D341Med (cell line): ENCODE data around the gene DGKI.
"Not testable (repeated sequence)": the region's sequence is repeated elsewhere in the genome, so short reads cannot be mapped to it uniquely, and the experiment has no call there.

ENCODE experiments used
- DNase-seq: peaks from one replicate; pipeline ENCODE4 v3.0.0; 2012; ENCODE audit warnings: low spot score

DGKI gene

DNA sequence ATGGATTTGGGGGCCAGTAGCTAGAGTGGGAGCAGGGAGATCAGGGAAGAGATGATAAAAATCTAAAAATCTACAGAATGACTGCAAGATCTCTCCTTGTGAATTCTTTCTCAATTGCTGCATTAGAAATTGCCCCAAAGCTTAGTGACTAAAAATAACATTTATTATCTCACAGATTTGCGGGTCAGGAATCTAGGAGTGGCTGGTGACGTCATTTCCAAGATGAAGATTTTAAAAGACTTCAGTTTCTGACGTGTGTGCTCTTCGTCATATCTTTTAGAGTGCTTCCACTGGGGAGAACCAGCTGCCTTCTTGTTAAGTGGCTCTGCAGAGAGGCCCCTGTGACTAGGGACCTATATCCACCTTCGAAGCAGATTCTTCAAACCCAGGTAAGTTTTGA, 112.6 kb downstream of the DGKI start:
- DNase-seq, result no peak

GRCh38 chr7:137732168-137732567, 114.6 kb downstream of the DGKI start:
- DNase-seq, result no peak

- no peak for DNase-seq
Observed at GRCh38 chr7:137731436-137731835, 115.3 kb downstream of the DGKI start.

DNA sequence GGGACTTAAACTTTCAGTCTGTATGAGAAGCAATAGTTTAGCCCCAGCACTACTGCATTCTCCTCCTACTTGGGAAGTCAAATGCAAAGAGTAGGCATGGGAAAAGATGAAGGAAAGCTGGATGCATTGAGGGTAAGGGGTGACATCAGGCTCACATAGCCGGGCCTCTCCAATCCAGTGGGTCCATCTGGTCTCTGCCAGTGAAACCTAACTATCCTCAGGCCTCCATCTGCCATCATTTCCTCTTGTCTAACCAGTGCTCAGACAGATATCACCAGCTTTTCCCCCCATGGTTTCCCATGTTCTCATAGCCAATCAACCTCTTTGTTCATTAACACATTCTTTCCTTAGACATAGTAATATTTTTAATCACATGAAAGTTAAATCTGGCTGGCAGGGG, 118.3 kb downstream of the DGKI start:
- peak; percentile 74 for DNase-seq

GRCh38 chr7:137727413-137727812, 119.4 kb downstream of the DGKI start:
- no peak for DNase-seq

DNA sequence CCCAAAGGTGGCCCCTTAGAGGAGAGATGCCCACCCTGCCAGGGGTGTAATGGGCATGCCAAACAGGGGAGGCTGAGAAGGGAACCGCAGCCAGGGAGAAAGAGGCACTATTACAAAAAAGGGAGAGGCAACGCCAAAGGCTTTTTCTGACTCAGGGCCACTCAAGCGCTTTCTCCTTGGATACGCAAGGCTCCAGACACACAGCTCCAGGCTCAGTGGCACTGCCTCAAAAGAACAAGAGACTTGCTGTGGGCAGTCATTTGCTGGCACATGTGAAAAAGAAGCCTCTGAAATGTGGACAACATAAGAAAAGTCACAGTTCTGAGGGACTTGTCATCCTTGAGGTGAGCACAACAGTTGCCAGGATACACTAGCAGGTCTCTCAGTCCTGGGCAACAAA, 128.4 kb downstream of the DGKI start:
- DNase-seq, result no peak

DNA sequence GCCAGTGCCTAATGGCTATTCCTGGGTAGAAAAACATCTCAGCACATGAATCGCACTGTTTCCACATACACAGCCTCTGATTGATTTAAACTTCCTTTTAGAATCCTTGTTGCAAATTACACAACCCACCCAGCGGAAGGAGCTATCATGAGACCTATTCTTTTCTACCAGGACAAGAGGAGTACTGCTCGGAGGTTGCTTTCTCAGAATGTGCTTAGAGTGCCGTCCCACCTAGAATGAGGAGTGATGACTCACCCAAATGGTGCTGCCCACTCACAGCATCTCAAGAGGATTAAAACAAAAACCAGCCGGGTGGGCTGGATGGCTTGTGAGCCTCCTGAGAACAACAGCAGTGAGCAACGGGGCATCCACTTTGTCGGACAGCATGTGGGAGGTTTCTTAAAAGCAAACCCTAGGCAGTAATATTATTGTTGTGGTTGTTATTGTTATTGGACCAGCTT, 128.9 kb downstream of the DGKI start:
- DNase-seq, result no peak

- DNase-seq, result no peak
Observed at GRCh38 chr7:137717045-137717444, 129.7 kb downstream of the DGKI start.

DNA sequence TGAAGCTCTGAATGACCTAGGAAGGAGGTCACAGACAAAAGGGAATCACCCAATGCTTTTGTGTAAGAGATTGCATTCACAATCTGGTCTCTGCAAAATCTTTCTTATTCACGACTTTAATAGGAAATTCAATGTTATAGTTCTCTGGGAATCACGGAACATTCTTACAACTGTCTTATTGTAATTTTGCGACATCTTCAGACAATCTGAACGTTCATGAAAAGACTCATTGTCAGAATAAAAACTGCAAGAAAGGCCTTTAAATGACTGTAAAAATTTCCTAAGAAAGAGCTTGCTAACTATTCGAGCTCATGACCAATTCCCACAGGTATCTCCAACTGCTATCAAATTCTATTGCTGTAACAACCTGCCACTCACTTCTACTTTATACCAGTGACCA, 130.7 kb downstream of the DGKI start:
- no peak for DNase-seq

DNA sequence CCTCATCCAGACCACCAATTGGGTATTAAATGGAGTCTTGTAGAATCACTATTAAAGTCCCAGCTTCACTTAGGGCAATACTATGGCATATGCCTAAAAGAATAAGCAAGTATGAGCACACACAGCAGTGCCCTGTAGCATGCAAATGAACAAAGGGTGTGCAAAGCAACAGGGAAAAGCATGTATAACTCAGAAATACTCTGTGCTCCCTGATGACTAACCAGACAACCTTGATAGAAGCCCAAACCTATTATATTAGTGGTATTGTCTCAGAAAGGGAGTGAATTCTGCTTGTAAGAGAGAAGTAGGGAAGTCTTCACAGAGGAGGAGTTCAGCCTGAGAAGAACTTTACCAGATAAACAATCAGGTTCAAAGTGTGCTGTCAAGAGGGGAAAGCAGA, 131.2 kb downstream of the DGKI start:
- no peak for DNase-seq

GRCh38 chr7:137715121-137715520, 131.7 kb downstream of the DGKI start:
- no peak for DNase-seq

DNA sequence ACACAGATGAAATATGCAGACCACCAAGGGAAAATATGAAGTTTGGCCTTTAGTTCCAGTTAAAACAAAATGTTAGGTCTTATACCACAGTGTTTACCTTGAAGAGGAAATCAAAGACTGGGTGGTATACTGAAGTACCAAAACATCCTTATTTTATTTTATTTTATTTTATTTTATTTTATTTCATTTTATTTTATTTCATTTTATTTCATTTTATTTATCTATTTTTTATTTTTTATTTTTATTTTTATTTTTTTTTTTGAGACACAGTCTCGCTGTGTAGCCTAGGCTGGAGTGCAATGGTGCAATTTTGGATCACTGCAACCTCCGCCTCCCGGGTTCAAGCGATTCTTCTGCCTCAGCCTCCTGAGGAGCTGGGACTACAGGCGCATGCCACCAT, 140.4 kb downstream of the DGKI start:
- DNase-seq, result not testable (repeated sequence)

DNA sequence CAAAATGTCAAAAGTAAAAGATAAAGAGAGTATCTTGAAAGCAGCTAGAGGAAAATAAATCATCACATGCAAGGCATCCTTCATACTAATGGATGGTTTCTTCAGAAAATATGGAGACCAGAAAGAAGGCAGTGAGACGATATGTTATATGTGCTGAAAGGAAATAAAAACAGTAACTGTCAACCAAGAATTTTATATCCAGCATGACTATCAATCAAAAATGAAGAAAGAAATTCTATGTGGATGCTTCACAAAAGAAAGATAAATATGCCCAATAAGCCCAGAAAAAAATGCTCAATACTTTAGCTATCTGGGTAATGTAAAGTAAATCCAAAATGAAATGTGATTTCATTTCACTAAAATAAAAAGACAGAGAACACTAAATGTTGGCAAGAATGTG, 142.1 kb downstream of the DGKI start:
- no peak for DNase-seq

GRCh38 chr7:137703291-137704010, 143.3 kb downstream of the DGKI start:
- no peak for DNase-seq

- DNase-seq, result no peak
Observed at GRCh38 chr7:137696988-137697387, 149.8 kb downstream of the DGKI start.

- no peak for DNase-seq
Observed at GRCh38 chr7:137696376-137696775, 150.4 kb downstream of the DGKI start.

DNA sequence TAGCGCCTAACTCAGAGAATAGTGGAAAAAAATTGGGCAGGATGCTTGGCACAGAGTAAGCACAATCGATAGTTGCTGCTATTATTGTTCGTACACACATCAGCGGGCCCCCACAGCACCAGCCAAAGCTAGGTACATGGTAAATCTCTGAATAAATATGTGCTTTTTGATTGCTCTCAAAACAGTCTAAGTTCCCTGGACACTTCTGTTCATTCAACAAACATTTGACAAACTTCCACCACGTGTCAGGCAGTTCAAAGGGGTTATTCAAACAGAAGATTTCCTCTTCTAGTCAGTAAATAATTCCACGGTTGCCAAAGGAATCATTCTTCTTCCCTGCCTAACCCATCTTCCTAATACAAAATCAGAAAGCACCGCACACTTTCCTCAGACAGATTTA, 150.8 kb downstream of the DGKI start:
- DNase-seq, result no peak

- DNase-seq, result no peak
Observed at GRCh38 chr7:137695494-137695893, 151.3 kb downstream of the DGKI start.

DNA sequence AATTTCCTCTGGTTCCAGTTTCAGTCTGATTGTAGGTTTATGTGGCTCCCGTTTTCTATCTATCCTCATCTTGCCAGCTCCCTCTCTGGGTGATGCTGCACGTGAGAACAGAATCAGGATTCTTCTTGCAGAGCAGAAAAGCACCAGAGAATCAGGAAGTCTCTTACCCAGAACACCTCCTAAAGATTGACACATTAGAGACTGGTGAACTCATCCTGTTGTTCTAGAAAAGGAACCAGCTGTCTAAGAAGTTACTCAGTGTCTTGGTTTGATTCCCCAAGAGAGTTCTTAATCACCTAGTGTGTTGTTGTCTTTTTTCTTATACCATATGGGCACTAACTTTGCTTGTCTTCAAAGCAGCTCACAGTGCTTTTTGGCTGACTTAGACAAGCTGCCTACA, 152.4 kb downstream of the DGKI start:
- DNase-seq, result peak; percentile 52

DNA sequence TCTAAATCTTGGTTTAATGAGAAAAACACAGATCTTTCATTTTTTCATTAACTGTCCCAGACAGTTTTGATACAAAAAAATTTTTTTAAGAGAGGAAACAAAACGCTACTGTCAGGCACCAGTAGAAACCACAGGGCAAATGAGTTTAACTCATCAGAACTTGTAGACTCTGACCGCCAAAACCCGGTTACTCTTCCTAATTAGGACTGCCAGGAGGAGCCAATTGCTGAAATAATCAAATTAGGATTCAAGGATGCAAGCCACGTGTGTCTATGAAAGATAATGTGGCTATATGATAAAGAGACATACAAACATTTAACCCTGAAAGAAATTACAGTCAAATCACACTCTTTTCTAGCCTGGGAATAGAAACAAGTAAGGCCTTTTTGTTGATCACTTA, 154.4 kb downstream of the DGKI start:
- no peak for DNase-seq

GRCh38 chr7:137691566-137691965, 155.2 kb downstream of the DGKI start:
- no peak for DNase-seq

GRCh38 chr7:137690635-137691034, 156.1 kb downstream of the DGKI start:
- no peak for DNase-seq

- DNase-seq, result no peak
Observed at GRCh38 chr7:137689761-137690160, 157.0 kb downstream of the DGKI start.

- no peak for DNase-seq
Observed at GRCh38 chr7:137687556-137688265, 159.1 kb downstream of the DGKI start.
